ENCODE measurements around the gene ADAMTSL3. TPM values are rescaled to one million over a fixed set of nuclear protein-coding genes. Genes with fewer than 3 reads are reported as not detected.

Gene ADAMTSL3
- total and polyA plus RNA-seq, 2 of the 8 experiments (the other 6 are each of a cell fraction or from before 2014, with no cell fraction given), result 0.35 to 1.4 TPM

DNA sequence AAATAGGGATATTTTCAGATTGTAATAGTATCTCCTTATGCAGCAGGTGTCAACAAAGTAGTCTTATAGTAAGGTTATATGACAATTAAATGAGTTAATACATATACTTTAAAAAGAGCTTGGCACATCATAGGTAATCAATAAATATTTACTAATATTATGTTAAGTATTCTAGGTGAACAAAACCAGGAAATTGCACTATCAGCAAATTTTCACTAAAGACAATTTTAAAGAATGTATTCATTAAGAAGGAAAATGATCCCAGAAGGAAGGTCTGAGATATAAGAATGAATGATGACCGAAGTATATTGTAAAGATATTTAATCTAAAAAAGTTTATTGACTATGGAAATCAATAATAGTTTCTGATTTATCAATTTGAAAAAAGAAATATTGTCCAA is 281.9 kb downstream of the ADAMTSL3 start:
- Histone ChIP-seq H2BK20ac (ENCODE audit: low read length) (no peak overlapping the region), H3K9me3 (ENCODE audit: insufficient read depth in 2 of 2, low read depth in 1 of 2, low read length in 1 of 2) (peaks cover 7 to 16% of the 10 kb centered on the region in 2 experiments), H3K4me3 (ENCODE audit: extremely low read depth in 1 of 4, insufficient read depth in 2 of 4, low read depth in 3 of 4, low read length in 4 of 4) (no peak overlapping the region), H3K9ac (replicated peaks in 1 of 4; ENCODE audit: extremely low read depth in 1 of 4, low read depth in 3 of 4, low read length in 3 of 4) (no peak overlapping the region), H4K5ac (ENCODE audit: insufficient read length, low read depth, low read length) (no peak overlapping the region), H3K27ac (ENCODE audit: low read depth, low read length) (no peak overlapping the region), H3K4me1 (replicated peaks in 1 of 4; ENCODE audit: control insufficient read depth in 3 of 4, insufficient read depth in 4 of 4, low read length in 3 of 4) (no peaks in the 10 kb centered on the region), H4K91ac (replicated peaks; ENCODE audit: insufficient read length, low read length) (no peak overlapping the region), H3K36me3 (ENCODE audit: control insufficient read depth in 2 of 4, insufficient read depth in 4 of 4, low read length in 3 of 4) (no peaks in the 10 kb centered on the region), H4K8ac (ENCODE audit: extremely low read depth, insufficient read depth, low read length) (no peak overlapping the region), H3K27me3 (replicated peaks in 1 of 4; ENCODE audit: control insufficient read depth in 3 of 4, extremely low read depth in 1 of 4, insufficient read depth in 3 of 4, low read length in 3 of 4) (no peaks in the 10 kb centered on the region), H3K14ac (ENCODE audit: insufficient read length) (no peak overlapping the region), H3K18ac (ENCODE audit: extremely low read depth, low read length) (no peak overlapping the region), H2AK5ac (ENCODE audit: low read depth, low read length) (no peak overlapping the region), H3K56ac (replicated peaks; ENCODE audit: insufficient read length, low read depth, low read length) (no peak overlapping the region), H3K79me1 (ENCODE audit: low read depth, low read length) (no peaks in the 10 kb centered on the region), H3K23me2 (ENCODE audit: low read depth, low read length) (no peaks in the 10 kb centered on the region), H2AFZ (ENCODE audit: low read length) (no peak overlapping the region), H4K20me1 (replicated peaks in 1 of 2; ENCODE audit: control insufficient read depth in 1 of 2, insufficient read depth in 2 of 2, low read length in 2 of 2) (no peaks in the 10 kb centered on the region), H3K79me2 (ENCODE audit: control insufficient read depth in 1 of 2, insufficient read depth in 2 of 2, low read length in 2 of 2) (no peaks in the 10 kb centered on the region), H3K23ac (ENCODE audit: insufficient read length) (no peak overlapping the region), H3K4ac (replicated peaks; ENCODE audit: insufficient read length, low read depth, low read length) (no peak overlapping the region), H2BK12ac (ENCODE audit: low read depth, low read length) (no peak overlapping the region), H2BK15ac (ENCODE audit: low read length) (no peak overlapping the region), H2BK5ac (ENCODE audit: low read depth, low read length) (no peak overlapping the region), H3K4me2 (ENCODE audit: insufficient read depth in 1 of 2, low read depth in 2 of 2, low read length in 2 of 2) (no peak overlapping the region), H2BK120ac (replicated peaks; ENCODE audit: low read depth, low read length) (no peak overlapping the region)
- POLR2A ChIA-PET (ENCODE audit: partially characterized antibody), result no interaction called here
- CTCF ChIA-PET (ENCODE audit: partially characterized antibody), result no interaction called here
- WGBS, 2 experiments (ENCODE audit: extremely low coverage in 1 of 2, insufficient coverage in 1 of 2, insufficient read length in 1 of 2, insufficient replicate concordance in 2 of 2, low coverage in 1 of 2, low lambda C conversion rate in 2 of 2, missing lambda C conversion rate in 1 of 2), result 86% methylated on average over 1 of the region's 1 CpG; no CpG with 5 or more reads in 1 of the 2 experiments
- FAIRE-seq, result no peak
- TF ChIP-seq HDAC2 (IDR thresholded peaks at IDR 0.05; ENCODE audit: borderline replicate concordance in 1 of 2, low read depth in 2 of 2, low read length in 2 of 2) (no peak), NANOG (IDR thresholded peaks at IDR 0.05; ENCODE audit: insufficient read depth, low read depth, low read length, poor library complexity, severe bottlenecking) (no peak), MAFK (IDR thresholded peaks at IDR 0.05; ENCODE audit: low read depth, low read length) (peak; percentile 88; the same call in 1 of the 2 replicates), RXRA (IDR thresholded peaks at IDR 0.05; ENCODE audit: insufficient read depth, low read depth, low read length) (no peak), SRF (IDR thresholded peaks at IDR 0.05; ENCODE audit: low read depth, low read length) (no peak), RBBP5 (IDR thresholded peaks at IDR 0.05; ENCODE audit: borderline replicate concordance, low read depth, low read length) (no peak)
- DNase-seq (ENCODE audit: low read depth in 1 of 2, low spot score in 2 of 2), result no peak
